Tibial nerve (tissue), 3 donors: ENCODE results near the gene KLHL40.

Experiments
- CTCF ChIP-seq, 5 experiments: fragments of 200-600 bp in 3 of 5; fragments of 450-650 bp in 2 of 5; sonication (generic) in 3 of 5; IDR thresholded peaks; one replicate each; pipeline ENCODE4 v1.5.1; 2016 to 2019; ENCODE audit warnings: antibody characterized with exemption in 5 of 5, mild to moderate bottlenecking in 3 of 5, moderate library complexity in 2 of 5
- POLR2A ChIP-seq, 2 donors: fragments of 450-650 bp; IDR thresholded peaks; one replicate each; pipeline ENCODE4 v1.6.1; 2017; ENCODE audit warnings: antibody characterized with exemption in 2 of 2, mild to moderate bottlenecking in 2 of 2, moderate library complexity in 2 of 2

GRCh38 chr3:42730706-42731420, 45.5 kb downstream of the KLHL40 start:
- TF ChIP-seq CTCF (IDR thresholded peaks at IDR 0.05): no peak
- TF ChIP-seq POLR2A (IDR thresholded peaks at IDR 0.05): no peak
